SK-N-SH (cell line): ENCODE results near the gene SETD4.

Experiments
- CTCF ChIP-seq: fragments of 200-600 bp; sonication (generic); IDR thresholded peaks from 2 replicates; pipeline ENCODE4 v1.6.1; 2017; ENCODE audit warnings: antibody characterized with exemption, mild to moderate bottlenecking, moderate library complexity
- EZH2phosphoT487 ChIP-seq: fragments of 200-600 bp; sonication (generic); IDR thresholded peaks from 2 replicates; pipeline ENCODE4 v1.6.1; 2017; ENCODE audit warnings: low read depth, mixed run types, mild to moderate bottlenecking, antibody characterized with exemption, moderate library complexity, borderline replicate concordance
- FOSL2 ChIP-seq: IDR thresholded peaks from 2 replicates; pipeline ENCODE4 v1.4.0; 2012; ENCODE audit warnings: low read depth, mild to moderate bottlenecking, moderate library complexity, borderline replicate concordance
- MXI1 ChIP-seq: IDR thresholded peaks from 2 replicates; pipeline ENCODE4 v1.6.1; 2012; ENCODE audit warnings: mild to moderate bottlenecking, low read depth, low read length, improper control_type of control experiment
- NFIC ChIP-seq: IDR thresholded peaks from 2 replicates; pipeline ENCODE4 v1.4.0; 2012; ENCODE audit warnings: borderline replicate concordance
- RAD21 ChIP-seq: IDR thresholded peaks from 2 replicates; pipeline ENCODE4 v1.6.1; 2012; ENCODE audit warnings: mild to moderate bottlenecking, low read length
- REST ChIP-seq: IDR thresholded peaks from 2 replicates; pipeline ENCODE4 v1.6.1; 2012; ENCODE audit warnings: mild to moderate bottlenecking, low read depth, low read length, moderate library complexity
- RFX5 ChIP-seq: IDR thresholded peaks from 2 replicates; pipeline ENCODE4 v1.6.1; 2012; ENCODE audit warnings: mild to moderate bottlenecking, improper control_type of control experiment, low read length
- SIN3A ChIP-seq: IDR thresholded peaks from 2 replicates; pipeline ENCODE4 v1.6.1; 2012; ENCODE audit warnings: low read depth, mild to moderate bottlenecking, low read length, moderate library complexity, borderline replicate concordance
- SMC3 ChIP-seq: IDR thresholded peaks from 2 replicates; pipeline ENCODE4 v1.6.1; 2012; ENCODE audit warnings: low read depth, low read length, improper control_type of control experiment
- TAF1 ChIP-seq: IDR thresholded peaks from 2 replicates; pipeline ENCODE4 v1.6.1; 2012; ENCODE audit warnings: low read depth, mild to moderate bottlenecking, low read length, moderate library complexity, borderline replicate concordance
- USF2 ChIP-seq: fragments of 150-350 bp; IDR thresholded peaks from 2 replicates; pipeline ENCODE4 v1.6.1; 2017; ENCODE audit warnings: antibody characterized with exemption, low read length, low read depth, borderline replicate concordance
- TF ChIP-seq, protein P1 (sequence below): IDR thresholded peaks from 2 replicates; pipeline ENCODE4 v1.4.0; 2012; ENCODE audit warnings: low read depth

GRCh38 chr21:36034211-36034913, 26.0 kb downstream of the SETD4 start:
- TF ChIP-seq NFIC (no peak), CTCF (no peak), MXI1 (no peak), FOSL2 (no peak), RFX5 (no peak), TAF1 (no peak), USF2 (no peak), SMC3 (no peak), REST (no peak), EZH2phosphoT487 (no peak), RAD21 (no peak), SIN3A (no peak)
- TF ChIP-seq, protein P1, sequence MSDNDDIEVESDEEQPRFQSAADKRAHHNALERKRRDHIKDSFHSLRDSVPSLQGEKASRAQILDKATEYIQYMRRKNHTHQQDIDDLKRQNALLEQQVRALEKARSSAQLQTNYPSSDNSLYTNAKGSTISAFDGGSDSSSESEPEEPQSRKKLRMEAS: no peak
